Fibroblast of the aortic adventitia (primary cell): ENCODE data around the gene CCDC154. TPM values are rescaled to one million over a fixed set of nuclear protein-coding genes. Genes with fewer than 3 reads are reported as not detected.

Experiments used
- DNase-seq: peaks from one replicate; pipeline ENCODE4 v3.0.0-alpha.2; 2010; ENCODE audit warnings: low read depth
- H3K4me3 ChIP-seq: 2 replicates; pipeline ENCODE4 v1.5.1; 2011; ENCODE audit warnings: low read depth, mild to moderate bottlenecking, control low read depth, low read length, moderate library complexity
- total RNA-seq: library from RNA; depleted of rRNA; stranded (reverse); fragments of >200 nt; gene quantifications from 2 replicates; pipeline ENCODE4 v1.2.3, GENCODE V29; 2012; ENCODE audit warnings: low replicate concordance
- TF ChIP-seq, protein P1 (sequence below): IDR thresholded peaks from 2 replicates; pipeline ENCODE4 v1.5.1; 2011; ENCODE audit warnings: mild to moderate bottlenecking, low read length, control low read depth, inconsistent platforms; ENCODE audit not compliant: insufficient read depth

Gene CCDC154
- total RNA-seq, 1 donor, result 0.36 TPM

DNA sequence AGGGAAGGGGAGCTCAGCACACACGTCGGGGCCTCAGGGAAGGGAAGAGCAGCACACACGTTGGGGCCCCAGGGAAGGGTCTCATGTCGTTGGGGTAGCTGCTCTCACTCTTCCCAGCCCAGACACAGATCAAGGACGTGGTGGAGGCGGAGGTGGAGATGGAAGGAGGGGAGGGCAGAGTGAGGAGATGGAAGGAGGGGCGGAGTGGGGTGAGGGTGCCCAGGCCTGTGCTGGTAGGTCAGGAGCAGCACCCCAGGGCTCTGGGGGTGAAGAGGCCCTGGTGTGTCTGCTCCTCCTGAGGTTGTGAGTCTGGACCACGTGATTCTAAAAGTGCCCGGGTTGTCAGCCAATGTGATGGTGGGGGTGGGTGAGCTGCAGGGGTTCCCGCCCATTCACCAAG lies 15.6 kb upstream of the CCDC154 start:
- TF ChIP-seq, protein P1, sequence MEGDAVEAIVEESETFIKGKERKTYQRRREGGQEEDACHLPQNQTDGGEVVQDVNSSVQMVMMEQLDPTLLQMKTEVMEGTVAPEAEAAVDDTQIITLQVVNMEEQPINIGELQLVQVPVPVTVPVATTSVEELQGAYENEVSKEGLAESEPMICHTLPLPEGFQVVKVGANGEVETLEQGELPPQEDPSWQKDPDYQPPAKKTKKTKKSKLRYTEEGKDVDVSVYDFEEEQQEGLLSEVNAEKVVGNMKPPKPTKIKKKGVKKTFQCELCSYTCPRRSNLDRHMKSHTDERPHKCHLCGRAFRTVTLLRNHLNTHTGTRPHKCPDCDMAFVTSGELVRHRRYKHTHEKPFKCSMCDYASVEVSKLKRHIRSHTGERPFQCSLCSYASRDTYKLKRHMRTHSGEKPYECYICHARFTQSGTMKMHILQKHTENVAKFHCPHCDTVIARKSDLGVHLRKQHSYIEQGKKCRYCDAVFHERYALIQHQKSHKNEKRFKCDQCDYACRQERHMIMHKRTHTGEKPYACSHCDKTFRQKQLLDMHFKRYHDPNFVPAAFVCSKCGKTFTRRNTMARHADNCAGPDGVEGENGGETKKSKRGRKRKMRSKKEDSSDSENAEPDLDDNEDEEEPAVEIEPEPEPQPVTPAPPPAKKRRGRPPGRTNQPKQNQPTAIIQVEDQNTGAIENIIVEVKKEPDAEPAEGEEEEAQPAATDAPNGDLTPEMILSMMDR, result no peak
- DNase-seq, result no peak
- no peak overlapping the region for H3K4me3 ChIP-seq

DNA sequence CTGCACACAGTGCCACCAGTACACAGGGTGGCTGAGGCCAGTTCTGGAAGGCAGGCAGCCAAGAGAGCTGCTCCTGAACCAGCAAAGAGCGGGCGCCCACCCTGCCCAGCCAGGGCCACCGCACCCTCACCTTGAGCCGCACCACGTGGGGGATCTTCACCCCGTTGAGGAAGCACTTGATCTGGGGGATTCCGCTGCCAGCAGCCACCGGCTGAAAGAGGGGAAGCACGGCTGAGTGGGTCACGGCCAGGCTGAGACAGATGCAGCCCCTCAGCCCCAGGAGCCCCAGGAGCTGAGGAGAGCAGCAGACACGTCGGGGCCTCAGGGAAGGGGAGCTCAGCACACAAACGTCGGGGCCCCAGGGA lies 14.6 kb upstream of the CCDC154 start:
- DNase-seq, result no peak
- H3K4me3 ChIP-seq, result no peak overlapping the region
- TF ChIP-seq, protein P1, result no peak

DNA sequence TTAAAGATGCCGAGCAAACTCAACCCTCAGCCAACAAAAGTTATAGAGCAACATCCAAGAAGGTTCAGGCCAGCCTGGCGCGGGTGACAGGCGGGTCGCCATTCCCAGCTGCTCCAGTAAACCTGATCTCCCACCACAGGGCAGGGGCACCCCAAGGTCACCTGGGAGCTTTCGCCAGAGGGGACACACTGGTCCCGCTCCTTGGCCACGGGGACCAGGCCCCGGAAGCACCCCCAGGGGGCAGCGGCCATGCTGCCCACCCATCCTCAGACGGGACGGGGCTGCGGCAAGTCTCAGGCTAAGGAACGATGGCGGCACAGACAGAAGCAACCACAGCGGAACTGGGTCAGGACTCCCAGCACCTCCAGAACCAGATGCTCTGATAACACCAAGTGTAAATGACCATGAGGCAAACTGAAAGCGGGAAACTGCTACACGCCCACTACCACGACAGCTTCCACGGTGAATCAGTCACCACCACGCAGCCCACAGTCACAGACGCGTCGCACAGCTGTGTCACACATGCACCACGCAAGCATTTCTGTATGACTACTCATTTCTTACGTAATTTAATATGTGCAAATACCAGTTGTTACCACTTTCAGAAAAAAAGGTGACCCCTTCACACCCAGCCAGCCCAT lies 14.1 kb upstream of the CCDC154 start:
- H3K4me3 ChIP-seq, result no peak overlapping the region
- TF ChIP-seq, protein P1, result no peak
- DNase-seq, result no peak

DNA sequence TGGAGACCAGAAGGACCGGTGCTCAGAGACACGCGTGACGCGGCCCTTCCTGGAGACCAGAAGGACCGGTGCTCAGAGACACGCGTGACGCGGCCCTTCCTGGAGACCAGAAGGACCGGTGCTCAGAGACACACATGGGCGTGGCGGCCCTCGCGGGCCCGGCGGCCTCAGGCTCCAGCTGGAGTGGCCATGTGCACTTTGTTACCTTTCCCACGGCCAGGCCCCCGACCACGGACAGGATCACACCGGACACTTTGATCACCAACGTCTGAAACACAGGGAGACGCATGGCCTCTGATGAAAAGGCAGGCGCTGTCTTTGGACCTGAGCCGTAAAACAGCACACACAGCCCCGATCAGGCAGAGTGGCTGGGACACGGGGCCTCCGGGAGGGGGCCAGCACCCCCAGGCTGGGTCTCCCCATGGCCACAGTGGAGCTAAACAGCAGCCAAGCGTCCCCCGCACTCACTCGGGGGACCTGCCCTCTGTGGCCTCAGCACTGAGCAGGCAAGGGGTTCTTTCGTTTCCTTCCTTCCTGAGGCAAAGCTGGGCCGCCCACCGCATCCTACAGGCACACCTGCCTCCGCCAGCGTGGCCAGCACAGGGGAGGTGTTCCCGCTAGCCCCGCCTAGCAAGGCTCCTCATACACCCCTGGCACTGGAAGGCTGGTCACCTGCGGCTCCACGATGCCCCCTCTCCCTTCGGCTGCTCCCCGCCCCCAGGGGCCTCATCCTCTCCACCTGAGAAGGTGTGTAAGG lies 13.3 kb upstream of the CCDC154 start:
- TF ChIP-seq, protein P1, result no peak
- H3K4me3 ChIP-seq, result no peak overlapping the region
- no peak for DNase-seq

DNA sequence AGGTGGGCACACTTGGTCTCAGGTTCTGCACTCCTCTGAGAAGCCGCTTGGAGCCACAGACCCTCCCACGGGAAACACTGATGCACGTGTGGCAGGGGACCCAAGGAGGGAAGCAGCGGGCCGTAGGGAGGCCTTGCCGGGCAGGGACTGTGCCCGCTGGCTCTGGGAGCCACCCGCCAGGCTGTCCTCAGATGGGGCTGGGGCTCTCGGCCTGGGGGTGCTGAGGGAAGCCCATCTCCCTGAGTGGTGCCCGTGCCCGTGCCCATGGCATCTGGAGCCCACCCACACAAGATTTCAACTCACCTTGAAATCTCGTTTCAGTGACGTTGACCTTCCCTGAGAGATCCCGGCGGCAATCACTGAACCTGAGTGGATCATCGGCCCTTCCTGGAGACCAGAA lies 12.6 kb upstream of the CCDC154 start:
- no peak for DNase-seq
- TF ChIP-seq, protein P1, result no peak
- H3K4me3 ChIP-seq, result no peak overlapping the region

DNA sequence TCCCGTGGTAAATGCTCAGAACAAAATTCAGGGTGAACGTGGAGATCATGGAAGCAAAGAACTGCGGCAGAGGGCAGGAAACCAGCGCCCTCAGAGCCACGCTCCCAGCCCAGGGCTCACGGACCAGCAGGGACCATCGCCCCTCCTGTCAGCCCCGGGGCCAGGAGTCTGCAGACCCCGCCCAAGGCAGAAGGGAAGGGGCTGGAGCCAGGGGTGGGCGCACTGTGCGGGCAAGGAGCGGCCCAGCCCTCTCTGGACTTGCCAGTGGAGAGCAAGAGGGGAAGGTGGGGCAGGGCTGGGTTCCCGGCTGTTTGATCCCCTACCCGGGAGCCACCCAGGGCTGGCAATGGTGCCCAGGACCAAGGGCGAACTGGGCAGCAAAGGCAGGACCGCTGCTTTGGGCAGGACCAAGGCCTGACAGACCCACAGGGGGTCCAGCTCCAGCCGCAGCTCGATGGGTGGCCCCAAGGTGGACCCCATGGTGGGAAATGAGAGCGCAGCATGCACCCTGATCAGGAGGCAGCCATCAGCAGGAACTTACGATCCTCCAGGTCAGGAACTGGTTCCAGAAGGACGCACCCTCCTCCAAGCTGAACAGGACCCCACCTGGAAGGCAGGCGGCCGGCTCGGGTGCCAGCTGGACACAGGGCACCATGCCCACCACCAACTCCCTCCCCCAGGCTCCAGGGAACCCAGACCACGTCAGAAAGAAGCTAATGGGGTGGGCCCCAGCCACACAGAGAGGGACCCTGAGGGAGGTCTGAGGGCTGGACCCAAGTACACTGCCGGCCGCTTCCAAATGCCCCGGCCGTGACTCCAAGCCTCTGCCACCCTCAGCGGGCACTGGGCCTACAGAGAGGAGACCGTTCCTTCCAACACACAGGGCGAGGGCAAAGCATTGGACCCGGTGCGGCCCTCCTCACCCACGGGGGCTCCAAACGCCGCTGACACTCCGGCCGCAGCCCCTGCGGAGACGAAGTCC lies 11.1 kb upstream of the CCDC154 start:
- no peak for DNase-seq
- TF ChIP-seq, protein P1, result no peak
- H3K4me3 ChIP-seq, result no peak overlapping the region
